Ramos (cell line): ENCODE measurements around the gene AUTS2.

Source experiments
- in situ Hi-C: fragments of 300-500 bp; cut with MboI; formaldehyde crosslinking; loops from one replicate; pipeline ENCODE4 v1.14.3; 2022; ENCODE audit warnings: low sequenced_read_pairs; ENCODE audit not compliant: unreplicated experiment

The AUTS2 gene

GRCh38 chr7:70480927-70481569, 882.8 kb downstream of the AUTS2 start:
- in situ Hi-C loops = no loop called here

DNA sequence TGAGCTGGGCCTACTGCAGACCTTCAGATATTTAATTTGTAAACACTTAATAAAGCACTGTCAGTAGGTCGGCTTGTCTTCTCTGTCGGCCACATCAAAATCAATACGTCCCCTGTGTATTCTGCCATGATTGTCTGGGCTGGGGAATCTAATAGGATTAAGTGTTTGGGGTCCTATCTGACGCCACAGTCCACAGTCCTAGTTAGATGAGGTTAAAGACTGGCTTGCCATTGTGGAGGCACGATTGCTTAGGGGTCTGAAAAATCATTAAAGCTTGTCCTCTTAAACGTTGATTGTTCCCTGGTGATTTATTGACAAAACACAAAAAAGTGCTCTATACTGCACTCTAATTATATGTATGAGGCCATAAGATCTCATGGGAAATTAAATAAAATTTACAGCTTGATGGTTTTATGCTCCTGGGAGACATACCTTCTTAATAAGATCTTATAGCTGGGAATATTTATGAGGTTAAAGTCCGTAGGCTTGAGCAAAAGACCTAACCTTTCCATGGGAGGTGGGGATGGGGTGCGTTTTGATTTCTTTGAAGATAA, 883.4 kb downstream of the AUTS2 start:
- in situ Hi-C loops = no loop called here

DNA sequence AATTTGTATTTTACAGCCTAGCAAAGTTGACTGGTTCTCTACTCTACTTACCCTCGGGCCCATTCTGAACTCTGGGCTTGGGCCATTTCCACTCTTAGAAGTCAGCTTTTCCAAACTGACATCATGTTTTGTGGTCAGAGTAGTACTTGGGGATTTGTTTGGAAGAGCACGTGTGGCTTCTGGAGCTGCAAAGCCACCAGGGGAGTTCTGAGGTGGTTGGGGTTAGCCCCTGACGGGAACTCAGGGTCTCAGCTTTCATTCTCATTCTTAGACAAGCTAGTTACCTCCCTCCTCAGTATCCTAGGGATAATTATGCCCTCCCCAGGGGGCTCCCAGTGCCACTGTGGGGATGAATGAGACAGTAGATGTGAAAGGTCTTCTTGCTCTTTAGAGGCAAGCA, 886.0 kb downstream of the AUTS2 start:
- in situ Hi-C loops = no loop called here

GRCh38 chr7:70486977-70487376, 888.7 kb downstream of the AUTS2 start:
- in situ Hi-C loops = no loop called here

DNA sequence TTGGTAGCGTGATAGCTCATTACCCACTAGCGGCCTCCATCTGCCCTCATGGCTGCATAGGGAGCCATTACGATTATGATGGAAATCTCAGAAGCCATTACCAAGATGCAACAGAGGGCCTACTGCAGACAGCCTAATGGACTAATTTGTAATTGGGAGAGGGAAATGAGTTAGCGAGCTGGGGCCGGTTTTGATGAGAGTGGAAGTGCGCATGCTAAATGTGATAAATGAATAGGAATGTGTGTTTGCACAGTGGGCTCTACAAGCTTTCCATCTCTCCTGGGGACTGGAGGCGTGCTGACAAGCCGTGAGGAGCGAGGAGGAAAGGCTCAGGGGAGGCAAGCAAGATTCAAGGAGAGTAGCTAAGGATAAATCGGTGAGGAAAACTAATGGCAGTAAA, 889.2 kb downstream of the AUTS2 start:
- in situ Hi-C loops = no loop called here

DNA sequence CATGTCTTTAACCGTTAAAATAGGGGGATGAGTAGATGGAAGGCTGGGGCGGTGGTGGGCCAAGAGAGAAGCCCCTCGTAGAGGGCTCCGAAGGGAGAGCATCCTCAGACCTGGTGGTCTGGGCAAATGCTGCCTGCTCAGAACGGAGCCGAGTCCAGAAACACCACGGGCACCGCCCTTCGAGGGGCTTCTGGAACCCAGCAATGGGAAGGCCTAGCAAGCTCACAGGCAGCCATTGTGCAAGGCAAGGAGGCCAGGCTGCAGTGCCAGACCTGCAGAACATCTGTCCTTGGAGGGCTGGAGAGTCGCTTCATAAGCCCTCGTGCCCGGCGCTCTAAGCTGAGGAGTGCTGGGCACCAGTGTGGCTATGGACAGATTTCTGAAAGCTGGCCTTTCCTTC, 889.6 kb downstream of the AUTS2 start:
- in situ Hi-C loops = no loop called here

GRCh38 chr7:70489813-70490212, 891.5 kb downstream of the AUTS2 start:
- in situ Hi-C loops = no loop called here

GRCh38 chr7:70492625-70493024, 894.4 kb downstream of the AUTS2 start:
- in situ Hi-C loops = no loop called here

GRCh38 chr7:70494225-70495032, 896.2 kb downstream of the AUTS2 start:
- in situ Hi-C loops = no loop called here

DNA sequence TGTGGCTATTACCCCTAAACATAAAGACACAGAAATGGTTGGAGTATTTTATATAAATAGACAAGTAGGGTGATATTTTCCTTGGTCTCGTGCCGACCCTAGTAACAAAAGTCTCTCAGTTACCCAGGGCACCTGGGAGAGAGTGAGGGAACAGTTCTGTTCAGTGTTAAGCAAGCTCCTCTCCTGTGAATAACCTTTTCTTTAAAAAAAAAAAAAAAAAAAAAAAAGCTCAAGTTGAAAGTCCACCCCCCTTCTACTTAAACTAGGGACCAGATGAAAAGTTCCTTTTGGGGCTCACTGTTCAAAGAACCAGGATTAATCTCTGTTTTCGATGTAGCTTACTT, 896.7 kb downstream of the AUTS2 start:
- in situ Hi-C loops = no loop called here

DNA sequence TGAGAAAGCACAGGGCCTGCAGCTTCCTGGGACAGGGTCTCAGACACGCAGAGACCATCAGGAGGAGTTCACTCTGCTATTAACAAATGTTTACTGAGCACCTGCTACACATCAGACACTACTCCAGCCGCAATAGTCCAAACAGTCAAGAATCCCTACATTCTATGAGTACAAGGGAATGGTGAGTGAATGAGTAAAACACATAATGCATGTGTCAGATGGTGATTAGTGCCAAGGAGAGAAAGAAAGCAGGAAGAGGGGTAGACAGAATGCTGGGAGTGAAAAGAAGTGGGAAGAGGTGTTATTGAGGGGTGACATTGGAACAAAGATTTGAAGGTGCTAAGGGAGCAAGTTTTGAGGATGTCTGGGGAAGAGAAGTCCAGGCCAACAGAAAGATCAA, 899.5 kb downstream of the AUTS2 start:
- in situ Hi-C loops = no loop called here

- in situ Hi-C loops = no loop called here
These were observed 900.1 kb downstream of the AUTS2 start for GRCh38 chr7:70498232-70498992.

DNA sequence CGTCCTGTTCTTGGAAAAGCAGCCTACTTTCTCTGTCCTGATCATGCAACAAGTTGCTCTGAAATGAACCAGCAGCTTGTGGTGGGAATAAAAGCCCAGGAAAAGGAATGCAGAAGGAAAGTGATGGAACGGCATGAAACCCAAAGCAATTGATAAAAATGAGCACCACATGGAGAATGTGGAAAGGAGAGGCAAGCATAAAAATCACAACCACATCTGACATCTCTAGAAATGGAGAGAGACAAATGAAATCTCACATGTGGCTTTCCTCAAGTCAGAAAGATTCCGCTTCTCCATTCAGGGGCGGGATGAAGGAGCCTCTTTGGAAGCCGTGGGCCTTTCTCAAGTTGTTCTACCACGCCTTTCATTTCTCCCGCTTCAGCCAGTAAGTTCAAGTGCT, 902.0 kb downstream of the AUTS2 start:
- in situ Hi-C loops = no loop called here

DNA sequence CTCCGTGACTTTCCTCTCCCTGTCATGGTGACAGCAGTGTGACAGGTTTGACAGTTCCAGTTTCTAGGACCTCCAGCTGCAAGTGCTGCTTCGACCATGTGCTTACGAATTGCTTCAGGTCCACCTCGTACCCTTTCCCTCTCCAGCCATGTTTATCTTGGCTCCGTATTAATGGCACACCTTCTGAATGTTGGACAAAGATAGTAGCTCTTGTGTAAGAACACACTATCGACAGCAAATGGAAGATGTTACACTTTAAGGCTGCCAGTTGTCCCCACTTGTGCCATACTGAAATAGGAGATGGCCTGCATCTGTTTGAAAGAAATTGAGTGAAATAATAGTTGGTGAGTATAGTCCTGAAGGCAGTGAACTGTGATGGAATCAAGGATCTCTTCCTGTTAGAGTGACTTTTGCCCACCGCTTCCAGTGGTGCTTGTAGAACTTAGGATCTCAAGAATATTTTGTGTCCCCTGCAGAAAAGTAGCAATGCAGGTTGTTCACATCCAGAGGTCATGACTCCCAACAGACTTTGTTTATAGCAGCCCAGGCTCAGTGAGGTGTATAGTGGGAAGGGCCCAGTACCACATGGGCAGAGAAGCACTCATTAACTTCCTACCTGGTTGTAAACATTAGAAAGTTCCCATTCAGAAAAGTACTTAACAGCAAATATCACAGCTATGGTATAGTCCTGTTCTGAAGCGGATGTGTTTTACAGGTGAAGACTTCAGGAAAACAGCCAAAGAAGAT, 904.0 kb downstream of the AUTS2 start:
- in situ Hi-C loops = no loop called here

- in situ Hi-C loops = no loop called here
These were observed 906.0 kb downstream of the AUTS2 start for GRCh38 chr7:70504254-70504653.

DNA sequence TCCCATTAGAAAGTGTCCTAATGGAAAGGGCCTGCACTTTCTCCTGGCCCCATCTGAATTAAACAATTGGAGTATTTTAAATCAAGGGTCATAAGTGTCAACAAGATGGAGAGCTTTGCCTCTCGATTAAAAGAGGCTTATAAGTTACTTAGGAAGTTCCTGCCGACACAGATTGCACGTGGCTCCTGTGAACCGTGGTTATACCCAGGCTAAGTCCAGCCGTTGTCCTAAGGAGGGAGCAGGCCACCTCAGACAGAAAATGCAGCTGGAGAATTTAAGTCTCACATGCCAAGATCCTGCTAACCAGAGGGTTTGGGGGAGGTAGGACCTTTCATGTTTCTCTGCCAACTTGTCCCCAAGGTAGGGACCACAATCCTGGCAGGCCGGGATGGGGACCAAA, 907.2 kb downstream of the AUTS2 start:
- in situ Hi-C loops = no loop called here

DNA sequence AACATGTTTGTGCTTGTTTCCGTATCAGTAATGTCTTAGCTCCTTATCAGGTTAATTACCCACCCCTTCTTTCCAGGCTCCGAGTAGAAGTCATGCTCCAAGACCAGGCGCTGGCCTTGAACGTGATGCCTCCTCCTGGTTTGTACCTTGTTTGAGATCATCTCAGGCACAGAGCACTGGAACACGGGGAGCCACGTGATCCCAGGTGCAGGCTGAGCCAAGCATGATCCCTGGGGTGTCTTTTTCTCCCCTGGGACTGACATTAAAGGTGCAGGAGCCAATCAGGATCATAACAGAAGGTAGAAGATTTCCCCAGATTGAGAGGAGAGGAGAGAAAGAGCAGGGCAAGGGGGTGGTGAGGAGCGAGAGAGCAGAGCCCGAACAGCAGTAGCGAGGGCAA, 907.6 kb downstream of the AUTS2 start:
- in situ Hi-C loops = no loop called here

DNA sequence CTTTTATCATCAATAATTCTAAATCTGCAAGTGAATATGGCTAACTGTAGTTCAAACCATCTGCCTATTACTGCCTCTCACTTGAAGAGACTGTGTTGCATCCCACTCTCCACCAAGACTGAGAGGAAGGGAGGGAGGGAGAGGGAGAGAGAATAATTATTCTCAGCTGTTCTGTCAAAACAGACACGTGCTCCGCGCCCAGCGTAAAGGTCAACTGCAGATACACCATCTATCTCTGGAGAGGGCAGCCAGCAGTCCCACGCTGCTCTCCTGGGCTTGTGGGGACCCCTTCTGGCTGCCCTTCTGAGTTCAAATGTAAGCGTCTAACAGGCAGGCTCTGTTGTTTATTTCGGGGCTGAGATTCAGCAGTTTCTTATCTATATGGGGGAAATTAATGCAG, 908.2 kb downstream of the AUTS2 start:
- in situ Hi-C loops = no loop called here

DNA sequence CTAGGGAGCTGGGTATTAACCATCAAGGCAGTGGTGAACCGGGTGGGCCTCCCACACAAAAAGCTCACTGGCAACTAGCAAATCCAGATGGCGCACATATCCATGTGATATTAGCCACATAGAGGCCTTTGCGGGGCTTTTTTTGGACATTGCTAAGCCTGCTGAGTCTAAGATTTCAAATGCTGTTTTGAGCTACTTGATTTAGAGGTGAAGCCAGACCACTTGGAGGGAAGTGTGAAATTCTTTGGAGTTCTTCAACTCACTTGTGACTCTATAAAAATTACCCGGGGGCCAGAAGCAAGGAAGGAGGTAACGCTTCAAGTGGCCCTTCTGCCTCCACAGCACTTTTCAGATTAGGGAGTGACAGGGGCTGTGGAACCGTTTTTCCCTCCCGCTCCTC, 913.9 kb downstream of the AUTS2 start:
- in situ Hi-C loops = no loop called here

DNA sequence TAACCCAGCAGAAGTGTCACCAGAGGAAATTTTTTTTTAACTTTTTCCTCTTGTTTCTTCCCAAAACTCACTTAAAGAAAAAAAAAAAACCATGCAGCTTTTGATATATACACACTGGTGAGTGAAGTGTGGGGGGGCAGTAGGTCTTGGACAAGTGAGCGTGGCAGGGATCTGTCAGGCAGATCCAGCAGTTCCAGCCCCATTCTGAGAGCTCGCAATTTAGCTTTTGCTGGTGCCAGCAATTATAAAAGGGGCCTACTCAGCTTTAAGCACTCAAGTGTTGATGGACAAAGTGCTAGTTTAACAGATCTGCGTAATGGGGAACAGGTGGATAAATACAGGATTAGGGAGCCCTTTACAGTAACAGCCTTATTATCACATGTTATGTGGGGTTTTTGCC, 914.5 kb downstream of the AUTS2 start:
- in situ Hi-C loops = no loop called here
